ENCODE measurements around the gene KCNMA1.

Gene KCNMA1

GRCh38 chr10:77160679-77161078, 476.9 kb downstream of the KCNMA1 start:
- Histone ChIP-seq H3K27me3 (ENCODE audit: control insufficient read depth in 1 of 2, insufficient read depth in 2 of 2, low read length in 2 of 2) (no peaks in the 10 kb centered on the region), H3K4me1 (ENCODE audit: control insufficient read depth, insufficient read depth, low read length) (peaks cover 28% of the 10 kb centered on the region), H3K9ac (ENCODE audit: low read length in 2 of 2) (no peak overlapping the region), H3K36me3 (ENCODE audit: control insufficient read depth in 2 of 2, insufficient read depth in 2 of 2, low read length in 2 of 2) (no peaks in the 10 kb centered on the region), H3K27ac (ENCODE audit: low read length) (peak overlapping the region; percentile 13), H3K9me3 (ENCODE audit: control insufficient read depth in 2 of 2, low read length in 2 of 2) (no peaks in the 10 kb centered on the region), H3K4me3 (ENCODE audit: low read length in 2 of 2) (no peak overlapping the region)

- peaks cover 24% of the 10 kb centered on the region for H3K4me1 ChIP-seq (ENCODE audit: control insufficient read depth, insufficient read depth, low read length)
- H3K27me3 ChIP-seq (ENCODE audit: control insufficient read depth in 1 of 2, insufficient read depth in 2 of 2, low read length in 2 of 2), result no peaks in the 10 kb centered on the region
- no peak overlapping the region for H3K9ac ChIP-seq (ENCODE audit: low read length in 2 of 2)
- H3K27ac ChIP-seq (ENCODE audit: low read length), result peak overlapping the region; percentile 13
- no peak overlapping the region for H3K4me3 ChIP-seq (ENCODE audit: low read length in 2 of 2)
- H3K36me3 ChIP-seq (ENCODE audit: control insufficient read depth in 2 of 2, insufficient read depth in 2 of 2, low read length in 2 of 2), result no peaks in the 10 kb centered on the region
- H3K9me3 ChIP-seq (ENCODE audit: control insufficient read depth in 2 of 2, low read length in 2 of 2), result no peaks in the 10 kb centered on the region
Observed at GRCh38 chr10:77159538-77160110, 478.0 kb downstream of the KCNMA1 start.

- H3K27ac ChIP-seq (ENCODE audit: low read length), result no peak overlapping the region
Observed at GRCh38 chr10:77158666-77159065, 478.9 kb downstream of the KCNMA1 start.

GRCh38 chr10:77157248-77158019, 480.2 kb downstream of the KCNMA1 start:
- H3K4me1 ChIP-seq (ENCODE audit: control insufficient read depth, insufficient read depth, low read length), result peaks cover 11% of the 10 kb centered on the region
- no peak overlapping the region for H3K4me3 ChIP-seq (ENCODE audit: low read length in 2 of 2)
- no peaks in the 10 kb centered on the region for H3K27me3 ChIP-seq (ENCODE audit: control insufficient read depth in 1 of 2, insufficient read depth in 2 of 2, low read length in 2 of 2)
- no peaks in the 10 kb centered on the region for H3K36me3 ChIP-seq (ENCODE audit: control insufficient read depth in 2 of 2, insufficient read depth in 2 of 2, low read length in 2 of 2)
- no peak overlapping the region for H3K9ac ChIP-seq (ENCODE audit: low read length in 2 of 2)
- no peaks in the 10 kb centered on the region for H3K9me3 ChIP-seq (ENCODE audit: control insufficient read depth in 2 of 2, low read length in 2 of 2)
- H3K27ac ChIP-seq (ENCODE audit: low read length), result no peak overlapping the region

More at GRCh38 chr10:77158666-77159065, 478.9 kb downstream of the KCNMA1 start:
- peaks cover 15% of the 10 kb centered on the region for H3K4me1 ChIP-seq (ENCODE audit: control insufficient read depth, insufficient read depth, low read length)
- no peak overlapping the region for H3K9ac ChIP-seq (ENCODE audit: low read length in 2 of 2)
- H3K4me3 ChIP-seq (ENCODE audit: low read length in 2 of 2), result no peak overlapping the region
- no peaks in the 10 kb centered on the region for H3K27me3 ChIP-seq (ENCODE audit: control insufficient read depth in 1 of 2, insufficient read depth in 2 of 2, low read length in 2 of 2)
- H3K36me3 ChIP-seq (ENCODE audit: control insufficient read depth in 2 of 2, insufficient read depth in 2 of 2, low read length in 2 of 2), result no peaks in the 10 kb centered on the region
- H3K9me3 ChIP-seq (ENCODE audit: control insufficient read depth in 2 of 2, low read length in 2 of 2), result no peaks in the 10 kb centered on the region

- no peaks in the 10 kb centered on the region for H3K27me3 ChIP-seq (ENCODE audit: control insufficient read depth in 1 of 2, insufficient read depth in 2 of 2, low read length in 2 of 2)
- H3K27ac ChIP-seq (ENCODE audit: low read length), result no peak overlapping the region
- H3K9me3 ChIP-seq (ENCODE audit: control insufficient read depth in 2 of 2, low read length in 2 of 2), result no peaks in the 10 kb centered on the region
- no peaks in the 10 kb centered on the region for H3K36me3 ChIP-seq (ENCODE audit: control insufficient read depth in 2 of 2, insufficient read depth in 2 of 2, low read length in 2 of 2)
- no peak overlapping the region for H3K9ac ChIP-seq (ENCODE audit: low read length in 2 of 2)
- no peak overlapping the region for H3K4me3 ChIP-seq (ENCODE audit: low read length in 2 of 2)
- H3K4me1 ChIP-seq (ENCODE audit: control insufficient read depth, insufficient read depth, low read length), result peaks cover 11% of the 10 kb centered on the region
Observed at GRCh38 chr10:77156406-77156879, 481.2 kb downstream of the KCNMA1 start.

- Histone ChIP-seq H3K4me3 (ENCODE audit: low read length in 2 of 2) (no peak overlapping the region), H3K9ac (ENCODE audit: low read length in 2 of 2) (no peak overlapping the region), H3K36me3 (ENCODE audit: control insufficient read depth in 2 of 2, insufficient read depth in 2 of 2, low read length in 2 of 2) (no peaks in the 10 kb centered on the region), H3K4me1 (ENCODE audit: control insufficient read depth, insufficient read depth, low read length) (peaks cover 2% of the 10 kb centered on the region), H3K27me3 (ENCODE audit: control insufficient read depth in 1 of 2, insufficient read depth in 2 of 2, low read length in 2 of 2) (no peaks in the 10 kb centered on the region), H3K9me3 (ENCODE audit: control insufficient read depth in 2 of 2, low read length in 2 of 2) (no peaks in the 10 kb centered on the region), H3K27ac (ENCODE audit: low read length) (no peak overlapping the region)
Observed at GRCh38 chr10:77152256-77152655, 485.4 kb downstream of the KCNMA1 start.

GRCh38 chr10:77151408-77151807, 486.2 kb downstream of the KCNMA1 start:
- H3K27ac ChIP-seq (ENCODE audit: low read length), result no peak overlapping the region
- no peaks in the 10 kb centered on the region for H3K36me3 ChIP-seq (ENCODE audit: control insufficient read depth in 2 of 2, insufficient read depth in 2 of 2, low read length in 2 of 2)
- no peak overlapping the region for H3K9ac ChIP-seq (ENCODE audit: low read length in 2 of 2)
- no peak overlapping the region for H3K4me3 ChIP-seq (ENCODE audit: low read length in 2 of 2)
- no peaks in the 10 kb centered on the region for H3K9me3 ChIP-seq (ENCODE audit: control insufficient read depth in 2 of 2, low read length in 2 of 2)
- H3K4me1 ChIP-seq (ENCODE audit: control insufficient read depth, insufficient read depth, low read length), result peaks cover 8% of the 10 kb centered on the region
- H3K27me3 ChIP-seq (ENCODE audit: control insufficient read depth in 1 of 2, insufficient read depth in 2 of 2, low read length in 2 of 2), result no peaks in the 10 kb centered on the region

- no peaks in the 10 kb centered on the region for H3K36me3 ChIP-seq (ENCODE audit: control insufficient read depth in 2 of 2, insufficient read depth in 2 of 2, low read length in 2 of 2)
- no peak overlapping the region for H3K4me3 ChIP-seq (ENCODE audit: low read length in 2 of 2)
- H3K27me3 ChIP-seq (ENCODE audit: control insufficient read depth in 1 of 2, insufficient read depth in 2 of 2, low read length in 2 of 2), result no peaks in the 10 kb centered on the region
- H3K9ac ChIP-seq (ENCODE audit: low read length in 2 of 2), result no peak overlapping the region
- H3K9me3 ChIP-seq (ENCODE audit: control insufficient read depth in 2 of 2, low read length in 2 of 2), result no peaks in the 10 kb centered on the region
- peaks cover 8% of the 10 kb centered on the region for H3K4me1 ChIP-seq (ENCODE audit: control insufficient read depth, insufficient read depth, low read length)
- H3K27ac ChIP-seq (ENCODE audit: low read length), result no peak overlapping the region
Observed at GRCh38 chr10:77149706-77150105, 487.9 kb downstream of the KCNMA1 start.

- Histone ChIP-seq H3K27ac (ENCODE audit: low read length) (no peak overlapping the region), H3K36me3 (ENCODE audit: control insufficient read depth in 2 of 2, insufficient read depth in 2 of 2, low read length in 2 of 2) (no peaks in the 10 kb centered on the region), H3K4me1 (ENCODE audit: control insufficient read depth, insufficient read depth, low read length) (peaks cover 8% of the 10 kb centered on the region), H3K9ac (ENCODE audit: low read length in 2 of 2) (no peak overlapping the region), H3K9me3 (ENCODE audit: control insufficient read depth in 2 of 2, low read length in 2 of 2) (no peaks in the 10 kb centered on the region), H3K27me3 (ENCODE audit: control insufficient read depth in 1 of 2, insufficient read depth in 2 of 2, low read length in 2 of 2) (no peaks in the 10 kb centered on the region), H3K4me3 (ENCODE audit: low read length in 2 of 2) (no peak overlapping the region)
Observed at GRCh38 chr10:77149001-77149400, 488.6 kb downstream of the KCNMA1 start.

GRCh38 chr10:77147871-77148270, 489.7 kb downstream of the KCNMA1 start:
- H3K27ac ChIP-seq (ENCODE audit: low read length), result no peak overlapping the region

More at GRCh38 chr10:77147871-77148270, 489.7 kb downstream of the KCNMA1 start:
- H3K27me3 ChIP-seq (ENCODE audit: control insufficient read depth in 1 of 2, insufficient read depth in 2 of 2, low read length in 2 of 2), result no peaks in the 10 kb centered on the region
- no peaks in the 10 kb centered on the region for H3K36me3 ChIP-seq (ENCODE audit: control insufficient read depth in 2 of 2, insufficient read depth in 2 of 2, low read length in 2 of 2)
- H3K4me1 ChIP-seq (ENCODE audit: control insufficient read depth, insufficient read depth, low read length), result peaks cover 8% of the 10 kb centered on the region
- H3K9me3 ChIP-seq (ENCODE audit: control insufficient read depth in 2 of 2, low read length in 2 of 2), result no peaks in the 10 kb centered on the region
- H3K4me3 ChIP-seq (ENCODE audit: low read length in 2 of 2), result no peak overlapping the region
- H3K9ac ChIP-seq (ENCODE audit: low read length in 2 of 2), result no peak overlapping the region
